Suprapubic skin (tissue), 4 donors: ENCODE results near the gene MAD1L1.

Experiments
- CTCF ChIP-seq, 2 donors: fragments of 200-600 bp in 1 of 2; fragments of 450-650 bp in 1 of 2; sonication (generic) in 1 of 2; IDR thresholded peaks; one replicate each; pipeline ENCODE4 v1.5.1; 2016 to 2019; ENCODE audit warnings: antibody characterized with exemption in 2 of 2, mild to moderate bottlenecking in 1 of 2, moderate library complexity in 1 of 2
- POLR2A ChIP-seq, 2 donors: fragments of 450-650 bp; IDR thresholded peaks; one replicate each; pipeline ENCODE4 v1.6.1; 2017; ENCODE audit warnings: antibody characterized with exemption in 2 of 2, mild to moderate bottlenecking in 2 of 2, moderate library complexity in 2 of 2
- POLR2AphosphoS5 ChIP-seq, 3 donors: sonication (generic); formaldehyde crosslinking; IDR thresholded peaks; one replicate each; pipeline ENCODE4 v1.6.1; 2017; ENCODE audit warnings: antibody characterized with exemption in 3 of 3

- TF ChIP-seq POLR2A (IDR thresholded peaks at IDR 0.05) (no peak), CTCF (IDR thresholded peaks at IDR 0.05) (no peak), POLR2AphosphoS5 (IDR thresholded peaks at IDR 0.05) (no peak)
Observed at GRCh38 chr7:1866601-1867000, 366.1 kb downstream of the MAD1L1 start.
